Epithelial cell of proximal tubule (primary cell): Measurements from ENCODE around the gene FAM120B. TPM values are rescaled to one million over a fixed set of nuclear protein-coding genes. Genes with fewer than 3 reads are reported as not detected.

Experiments used
- DNase-seq: peaks from one replicate; pipeline ENCODE4 v3.0.0-alpha.2; 2011; ENCODE audit warnings: low read depth
- H3K4me3 ChIP-seq: 2 replicates; pipeline ENCODE4 v1.5.1; 2011; ENCODE audit warnings: low read depth, mild to moderate bottlenecking, low read length
- CTCF ChIP-seq: conservative IDR thresholded peaks from 2 replicates; pipeline ENCODE4 v1.5.1; 2012; ENCODE audit warnings: low read depth, mild to moderate bottlenecking, low read length
- total RNA-seq: library from RNA; depleted of rRNA; stranded (reverse); fragments of >200 nt; gene quantifications from 2 replicates; pipeline ENCODE4 v1.2.3, GENCODE V29; 2015

The FAM120B gene
- total RNA-seq, 1 donor from 2014 or later: 5.0 TPM

GRCh38 chr6:170361335-170361734, 54.8 kb downstream of the FAM120B start:
- no peak for DNase-seq
- H3K4me3 ChIP-seq: no peak overlapping the region
- TF ChIP-seq CTCF: no peak

GRCh38 chr6:170362121-170362520, 55.6 kb downstream of the FAM120B start:
- TF ChIP-seq CTCF: no peak
- H3K4me3 ChIP-seq: no peak overlapping the region
- DNase-seq: no peak

DNA sequence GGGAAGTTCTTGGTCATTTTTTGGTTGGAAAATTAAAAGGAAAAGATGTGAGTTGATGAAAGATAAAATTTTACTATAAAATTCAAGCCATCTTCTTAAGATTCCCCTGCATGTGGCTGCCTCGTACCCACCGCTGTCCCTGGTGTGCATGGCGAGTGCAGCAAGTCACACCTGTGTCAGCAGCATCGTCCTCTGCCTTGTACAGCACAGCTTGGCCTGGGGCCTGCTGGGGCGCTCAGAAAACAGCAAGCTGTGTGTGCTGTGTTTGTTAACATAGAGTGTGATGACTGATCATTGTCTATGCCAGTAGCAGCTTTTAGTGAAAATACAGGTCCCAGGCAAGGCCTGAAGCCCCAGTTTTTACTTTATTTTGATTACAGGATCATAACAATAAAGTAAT, 56.7 kb downstream of the FAM120B start:
- DNase-seq: no peak
- no peak overlapping the region for H3K4me3 ChIP-seq
- no peak for TF ChIP-seq CTCF

- H3K4me3 ChIP-seq: no peak overlapping the region
- TF ChIP-seq CTCF: no peak
- no peak for DNase-seq
Measured at GRCh38 chr6:170365121-170365520, 58.6 kb downstream of the FAM120B start.

- no peak for DNase-seq
- no peak for TF ChIP-seq CTCF
- H3K4me3 ChIP-seq: no peak overlapping the region
Measured at GRCh38 chr6:170365593-170365992, 59.0 kb downstream of the FAM120B start.

DNA sequence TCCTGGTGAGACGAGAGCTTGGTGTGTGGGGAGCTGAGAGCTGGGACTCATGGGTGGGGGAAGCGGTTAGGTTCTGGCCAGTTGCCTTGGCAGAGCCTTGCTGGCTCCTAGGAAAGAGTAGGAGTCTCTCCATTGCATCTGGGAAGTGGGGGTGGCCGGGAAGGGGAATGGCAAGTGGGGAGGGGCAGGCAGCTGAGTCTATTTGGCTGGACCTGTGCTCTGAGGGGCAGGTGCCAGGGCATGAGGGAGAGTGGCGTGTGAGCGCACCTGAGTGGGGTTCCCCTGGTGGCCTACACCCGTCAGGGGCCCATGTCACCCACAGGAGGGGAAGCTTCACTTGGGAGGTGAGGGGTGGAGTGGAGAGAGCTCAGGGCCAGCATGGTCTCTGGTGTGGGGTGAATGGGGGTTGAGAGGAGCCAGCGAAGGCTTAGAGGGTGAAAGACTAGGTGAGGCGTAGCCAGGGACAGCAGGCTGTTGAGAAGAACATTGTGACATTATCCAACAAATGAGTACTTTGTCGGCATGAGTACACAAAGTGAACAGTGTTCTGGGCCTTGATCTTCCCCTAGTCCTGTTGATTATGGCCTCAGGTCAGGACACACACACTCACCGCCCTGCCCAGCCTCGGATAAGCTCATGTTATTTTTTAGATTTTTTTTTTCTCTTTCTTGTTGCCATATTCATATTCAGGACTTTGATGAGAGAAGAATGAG, 59.8 kb downstream of the FAM120B start:
- DNase-seq: no peak
- TF ChIP-seq CTCF: no peak
- no peak overlapping the region for H3K4me3 ChIP-seq

- no peak for DNase-seq
- H3K4me3 ChIP-seq: no peak overlapping the region
- TF ChIP-seq CTCF: no peak
Measured at GRCh38 chr6:170367241-170367640, 60.7 kb downstream of the FAM120B start.
